Mucosa of rectum (tissue), 2 donors: ENCODE results near the gene FAM234B.
"Not testable (repeated sequence)": the region's sequence is repeated elsewhere in the genome, so short reads cannot be mapped to it uniquely, and the experiment has no call there.

Experiments used
- H3K27ac ChIP-seq, 2 donors: one replicate each; pipeline ENCODE4 v1.7.0; 2013; ENCODE audit warnings: inconsistent platforms in 2 of 2, low read depth in 2 of 2, low read length in 2 of 2
- H3K27me3 ChIP-seq, 2 donors: one replicate each; pipeline ENCODE4 v1.7.0; 2013; ENCODE audit warnings: low read length in 2 of 2; ENCODE audit not compliant: control insufficient read depth in 2 of 2, insufficient read depth in 2 of 2
- H3K36me3 ChIP-seq, 2 donors: one replicate each; pipeline ENCODE4 v1.7.0; 2013; ENCODE audit warnings: low read length in 2 of 2; ENCODE audit not compliant: control insufficient read depth in 2 of 2, insufficient read depth in 2 of 2
- H3K4me1 ChIP-seq, 2 donors: one replicate each; pipeline ENCODE4 v1.7.0; 2013; ENCODE audit warnings: low read length in 2 of 2, mild to moderate bottlenecking in 1 of 2; ENCODE audit not compliant: control insufficient read depth in 2 of 2, insufficient read depth in 2 of 2
- H3K4me3 ChIP-seq, 2 donors: one replicate each; pipeline ENCODE4 v1.7.0; 2013; ENCODE audit warnings: low read length in 2 of 2
- H3K9ac ChIP-seq, 2 donors: one replicate each; pipeline ENCODE4 v1.7.0; 2013; ENCODE audit warnings: low read length in 2 of 2, low read depth in 1 of 2, mild to moderate bottlenecking in 1 of 2
- H3K9me3 ChIP-seq, 2 donors: one replicate each; pipeline ENCODE4 v1.7.0; 2013; ENCODE audit warnings: low read length in 2 of 2; ENCODE audit not compliant: control insufficient read depth in 2 of 2
- donor health status: healthy.
- donor health status: Normal muscosa, but diverticular disease.

Gene FAM234B

DNA sequence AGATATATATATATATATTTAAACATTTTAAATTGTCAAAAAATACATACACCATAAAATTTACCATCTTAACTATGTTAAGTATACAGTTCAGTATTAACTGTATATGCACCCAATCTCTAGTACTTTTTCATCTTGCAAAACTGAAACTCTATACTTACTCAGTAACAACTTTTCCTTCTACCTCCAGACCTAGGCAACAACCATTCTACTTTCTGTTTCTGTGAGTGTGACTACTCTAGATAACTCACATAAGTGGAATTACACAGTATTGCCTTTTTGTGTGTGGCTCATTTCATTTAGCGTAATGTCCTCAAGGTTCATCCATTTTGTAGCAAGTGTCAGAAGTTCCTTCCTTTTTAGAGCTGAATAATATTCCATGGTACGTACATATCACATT lies 8.2 kb downstream of the FAM234B start:
- Histone ChIP-seq H3K36me3 (no peaks in the 10 kb centered on the region), H3K27me3 (peaks cover 15 to 53% of the 10 kb centered on the region in 2 donors)

DNA sequence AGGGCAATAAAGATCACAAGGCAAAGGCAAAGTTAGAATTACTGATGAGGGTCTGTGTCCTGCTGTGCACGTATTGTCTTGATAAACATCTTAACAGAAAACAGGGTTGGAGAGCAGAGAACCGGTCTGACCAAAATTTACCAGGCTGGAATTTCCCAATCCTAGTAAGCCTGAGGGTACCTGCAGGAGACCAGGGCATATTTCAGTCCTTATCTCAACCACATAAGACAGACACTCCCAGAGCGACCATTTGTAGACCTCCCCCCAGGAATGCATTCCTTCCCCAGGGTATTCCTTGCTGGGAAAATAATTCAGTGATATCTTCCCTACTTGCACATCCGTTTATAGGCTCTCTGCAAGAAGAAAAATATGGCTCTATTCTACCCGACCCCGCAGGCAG lies 9.4 kb downstream of the FAM234B start:
- not testable (repeated sequence) for H3K36me3 ChIP-seq, H3K4me3 ChIP-seq, H3K4me1 ChIP-seq, H3K9me3 ChIP-seq, H3K9ac ChIP-seq, H3K27ac ChIP-seq
- peaks cover 14 to 54% of the 10 kb centered on the region in 2 donors for H3K27me3 ChIP-seq

More for the DNA sequence above, 8.2 kb downstream of the FAM234B start:
- Histone ChIP-seq H3K9me3 (no peaks in the 10 kb centered on the region), H3K4me1 (peaks cover 0 to 2% of the 10 kb centered on the region in 2 donors), H3K27ac (no peak overlapping the region), H3K4me3 (no peak overlapping the region), H3K9ac (no peak overlapping the region)

GRCh38 chr12:13060581-13060980 lies 16.4 kb downstream of the FAM234B start:
- Histone ChIP-seq H3K36me3 (peaks cover 0 to 2% of the 10 kb centered on the region in 2 donors), H3K27me3 (peaks cover 6 to 23% of the 10 kb centered on the region in 2 donors), H3K9ac (no peak overlapping the region), H3K4me1 (no peaks in the 10 kb centered on the region), H3K9me3 (no peaks in the 10 kb centered on the region), H3K27ac (no peak overlapping the region), H3K4me3 (no peak overlapping the region)

DNA sequence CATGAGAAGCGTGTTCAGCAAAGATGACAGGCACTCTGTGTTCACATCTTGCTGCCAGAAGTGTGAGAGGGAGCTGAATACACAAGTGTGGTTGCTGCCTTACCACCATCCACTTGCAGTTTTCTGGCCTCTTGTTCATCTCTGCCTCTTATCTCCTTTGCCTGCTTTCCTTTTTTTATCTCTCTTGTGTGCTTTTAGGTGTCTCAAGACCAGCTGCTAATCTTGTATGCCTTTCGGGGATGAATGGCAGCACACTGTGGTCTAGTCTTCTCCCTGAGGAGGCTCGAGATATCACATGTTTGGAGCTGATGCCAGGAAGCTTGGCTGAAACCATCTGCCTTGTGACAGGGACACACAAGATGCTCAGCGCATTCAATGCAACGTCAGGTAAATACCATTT lies 17.2 kb downstream of the FAM234B start:
- Histone ChIP-seq H3K36me3 (peaks cover 0 to 2% of the 10 kb centered on the region in 2 donors), H3K4me1 (no peaks in the 10 kb centered on the region), H3K27me3 (peaks cover 4 to 18% of the 10 kb centered on the region in 2 donors), H3K9ac (no peak overlapping the region), H3K4me3 (no peak overlapping the region), H3K9me3 (no peaks in the 10 kb centered on the region), H3K27ac (no peak overlapping the region)

DNA sequence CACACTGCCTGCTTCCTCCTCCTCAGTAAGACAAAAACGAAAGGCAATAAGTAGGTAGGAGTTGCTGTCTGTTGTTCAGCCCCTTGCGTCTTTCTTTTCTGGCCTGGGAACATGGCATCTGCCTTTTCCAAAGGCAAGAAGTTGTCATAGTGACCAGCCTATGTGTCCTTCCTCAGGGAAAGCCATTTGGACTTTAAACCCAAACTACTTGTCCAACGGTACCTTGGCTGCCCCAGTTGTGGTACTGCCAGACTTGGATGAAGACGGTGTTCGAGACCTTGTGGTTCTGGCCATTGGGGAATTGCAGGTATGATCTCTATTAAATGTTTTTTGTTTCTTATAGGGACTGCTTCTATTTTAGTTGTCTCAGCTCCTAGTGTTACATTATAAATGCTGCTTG lies 18.5 kb downstream of the FAM234B start:
- no peak overlapping the region for H3K27ac ChIP-seq
- H3K9ac ChIP-seq: no peak overlapping the region
- H3K36me3 ChIP-seq: peaks cover 0 to 2% of the 10 kb centered on the region in 2 donors
- no peaks in the 10 kb centered on the region for H3K4me1 ChIP-seq
- H3K9me3 ChIP-seq: no peaks in the 10 kb centered on the region
- H3K27me3 ChIP-seq: peaks cover 4 to 19% of the 10 kb centered on the region in 2 donors
- no peak overlapping the region for H3K4me3 ChIP-seq

DNA sequence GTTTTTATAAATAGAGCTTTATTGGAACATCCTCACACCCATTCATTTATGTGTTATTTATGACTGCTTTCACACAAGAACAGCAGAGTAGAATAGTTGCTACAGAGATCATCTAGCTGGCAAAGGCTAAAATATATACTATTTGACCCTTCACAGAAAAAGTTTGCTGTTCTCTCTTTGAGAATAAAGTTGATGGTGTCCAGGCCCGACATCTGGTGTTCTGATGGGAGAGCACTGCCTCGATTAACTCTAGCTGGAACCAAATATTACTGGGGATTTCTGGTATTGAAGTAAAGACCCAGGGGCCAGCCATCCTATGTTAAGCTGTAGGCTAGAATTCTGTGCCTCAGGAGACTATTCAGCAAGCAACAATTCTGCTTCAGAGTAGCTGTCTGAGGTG lies 21.8 kb downstream of the FAM234B start:
- Histone ChIP-seq H3K27me3 (peaks cover 4 to 10% of the 10 kb centered on the region in 2 donors), H3K27ac (no peak overlapping the region), H3K4me1 (no peaks in the 10 kb centered on the region), H3K9ac (no peak overlapping the region), H3K4me3 (no peak overlapping the region), H3K36me3 (peaks cover 0 to 2% of the 10 kb centered on the region in 2 donors), H3K9me3 (no peaks in the 10 kb centered on the region)

- Histone ChIP-seq H3K36me3 (no peaks in the 10 kb centered on the region), H3K4me3 (no peak overlapping the region), H3K4me1 (no peaks in the 10 kb centered on the region), H3K9me3 (no peaks in the 10 kb centered on the region), H3K27ac (no peak overlapping the region), H3K9ac (no peak overlapping the region), H3K27me3 (peaks cover under 1 to 7% of the 10 kb centered on the region in 2 donors)
Observed at GRCh38 chr12:13066459-13066858, 22.3 kb downstream of the FAM234B start.

- H3K4me3 ChIP-seq: no peak overlapping the region
- H3K9ac ChIP-seq: no peak overlapping the region
- no peak overlapping the region for H3K27ac ChIP-seq
- H3K9me3 ChIP-seq: no peaks in the 10 kb centered on the region
- no peaks in the 10 kb centered on the region for H3K36me3 ChIP-seq
- H3K4me1 ChIP-seq: no peaks in the 10 kb centered on the region
- peaks cover 0 to 7% of the 10 kb centered on the region in 2 donors for H3K27me3 ChIP-seq
Observed at GRCh38 chr12:13067322-13067721, 23.1 kb downstream of the FAM234B start.

DNA sequence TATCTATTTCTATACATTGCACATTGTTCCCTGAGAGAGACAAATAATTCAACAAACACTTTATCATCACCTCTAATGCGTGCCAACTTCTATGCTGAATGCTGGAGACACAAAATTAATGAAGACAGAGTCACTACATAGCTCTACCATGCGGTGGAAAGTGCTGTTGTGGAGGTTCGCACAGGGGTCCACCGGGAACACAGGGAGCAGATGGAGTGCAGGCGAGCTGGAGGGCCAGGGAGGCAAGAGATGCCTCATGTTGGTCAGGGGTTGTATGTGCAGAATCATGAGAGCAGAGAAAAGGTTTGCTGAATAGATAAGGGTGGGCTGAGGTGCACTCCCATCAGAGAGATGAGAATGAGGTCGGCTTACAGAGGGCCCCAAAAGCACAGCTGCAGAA lies 25.2 kb downstream of the FAM234B start:
- peaks cover 0 to 4% of the 10 kb centered on the region in 2 donors for H3K27me3 ChIP-seq
- H3K27ac ChIP-seq: no peak overlapping the region
- H3K9me3 ChIP-seq: no peaks in the 10 kb centered on the region
- no peak overlapping the region for H3K4me3 ChIP-seq
- no peak overlapping the region for H3K9ac ChIP-seq
- no peaks in the 10 kb centered on the region for H3K36me3 ChIP-seq
- H3K4me1 ChIP-seq: no peaks in the 10 kb centered on the region

DNA sequence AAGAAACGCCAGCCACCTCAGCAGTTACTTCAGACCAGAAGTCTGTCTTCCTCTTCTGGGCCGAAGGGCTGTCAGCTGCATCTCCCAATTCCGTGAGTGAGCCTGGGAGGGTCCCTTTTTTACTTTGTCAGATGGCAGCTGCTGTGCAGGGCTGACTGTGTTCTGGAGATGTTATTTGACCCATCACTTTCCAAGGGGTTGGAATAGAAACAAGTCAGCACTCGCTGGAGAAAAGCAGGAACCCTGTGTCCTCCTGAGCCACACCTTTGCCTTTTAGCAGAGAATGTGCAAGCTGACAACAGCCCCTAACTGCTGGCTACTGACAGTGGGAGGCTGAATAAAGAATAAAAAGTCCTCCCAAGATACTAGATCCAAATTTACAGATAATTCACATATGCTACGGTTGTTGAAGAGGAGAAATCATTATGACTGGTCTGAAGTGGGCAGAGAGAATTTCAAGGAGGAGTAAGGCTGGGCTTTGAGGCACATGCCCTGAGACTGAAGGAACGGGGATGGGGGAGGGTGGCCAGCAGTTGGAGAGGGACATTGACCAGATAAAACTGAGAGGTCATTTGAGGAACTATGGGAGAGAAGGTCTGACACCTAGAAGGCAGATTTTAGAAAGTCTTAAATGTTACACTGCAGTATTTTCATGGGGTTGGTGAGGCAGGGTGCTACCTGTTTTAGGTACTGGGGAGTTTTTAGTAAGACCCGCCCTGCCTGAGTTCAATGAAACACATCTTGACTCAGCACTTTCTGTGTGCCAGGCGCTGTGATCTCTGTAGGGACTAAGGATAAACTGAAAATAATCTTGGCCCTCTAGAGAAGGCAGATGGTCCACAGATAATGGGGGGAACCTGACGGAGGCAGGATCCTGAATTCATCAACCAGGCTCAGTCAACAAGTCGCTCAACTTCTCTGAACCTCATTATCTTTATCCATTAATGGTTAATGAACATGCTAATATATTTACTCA lies 27.4 kb downstream of the FAM234B start:
- no peaks in the 10 kb centered on the region for H3K4me1 ChIP-seq
- no peak overlapping the region for H3K9ac ChIP-seq
- H3K36me3 ChIP-seq: no peaks in the 10 kb centered on the region
- no peaks in the 10 kb centered on the region for H3K9me3 ChIP-seq
- no peak overlapping the region for H3K4me3 ChIP-seq
- no peak overlapping the region for H3K27ac ChIP-seq
- H3K27me3 ChIP-seq: peaks cover 0 to 4% of the 10 kb centered on the region in 2 donors
